Activated CD8-positive, alpha-beta memory T cell treated with anti-CD3 and anti-CD28 coated beads for 24 hours (primary cell): ENCODE measurements around the gene MAS1L.

ENCODE experiments used
- DNase-seq: peaks from one replicate; pipeline ENCODE4 v3.0.0-alpha.2; 2020

MAS1L gene

GRCh38 chr6:29510202-29510601 is 22.4 kb upstream of the MAS1L start:
- DNase-seq: no peak

- DNase-seq: no peak
Observed at GRCh38 chr6:29509711-29510110, 22.0 kb upstream of the MAS1L start.

- DNase-seq: no peak
Observed at GRCh38 chr6:29509239-29509638, 21.5 kb upstream of the MAS1L start.

GRCh38 chr6:29507319-29507718 is 19.6 kb upstream of the MAS1L start:
- no peak for DNase-seq

- DNase-seq: no peak
Observed at GRCh38 chr6:29506446-29507067, 18.8 kb upstream of the MAS1L start.

GRCh38 chr6:29505808-29506207 is 18.1 kb upstream of the MAS1L start:
- no peak for DNase-seq

- no peak for DNase-seq
Observed at GRCh38 chr6:29504961-29505360, 17.2 kb upstream of the MAS1L start.

GRCh38 chr6:29502597-29502996 is 14.8 kb upstream of the MAS1L start:
- no peak for DNase-seq

- DNase-seq: no peak
Observed at GRCh38 chr6:29502181-29502580, 14.4 kb upstream of the MAS1L start.

- no peak for DNase-seq
Observed at GRCh38 chr6:29501106-29501505, 13.3 kb upstream of the MAS1L start.

GRCh38 chr6:29500594-29500993 is 12.8 kb upstream of the MAS1L start:
- no peak for DNase-seq

- DNase-seq: no peak
Observed at GRCh38 chr6:29499704-29500103, 11.9 kb upstream of the MAS1L start.

GRCh38 chr6:29496961-29497360 is 9.2 kb upstream of the MAS1L start:
- DNase-seq: no peak

GRCh38 chr6:29495571-29495970 is 7.8 kb upstream of the MAS1L start:
- DNase-seq: no peak

- no peak for DNase-seq
Observed at GRCh38 chr6:29494131-29494530, 6.4 kb upstream of the MAS1L start.

- no peak for DNase-seq
Observed at GRCh38 chr6:29493261-29493660, 5.5 kb upstream of the MAS1L start.

- no peak for DNase-seq
Observed at GRCh38 chr6:29491574-29491973, 3.8 kb upstream of the MAS1L start.

GRCh38 chr6:29490552-29490951 is 2.8 kb upstream of the MAS1L start:
- DNase-seq: no peak

GRCh38 chr6:29490055-29490454 is 2.3 kb upstream of the MAS1L start:
- DNase-seq: no peak

- DNase-seq: no peak
Observed at GRCh38 chr6:29489286-29489685, 1.5 kb upstream of the MAS1L start.

- DNase-seq: no peak
Observed at GRCh38 chr6:29488874-29489273, 1.1 kb upstream of the MAS1L start.

- DNase-seq: no peak
Observed at GRCh38 chr6:29487131-29487530, 625 bp downstream of the MAS1L start.

GRCh38 chr6:29486577-29486976 is 1.2 kb downstream of the MAS1L start:
- DNase-seq: no peak

- DNase-seq: no peak
Observed at GRCh38 chr6:29483735-29484134, 4.0 kb downstream of the MAS1L start.

- no peak for DNase-seq
Observed at GRCh38 chr6:29483186-29483585, 4.6 kb downstream of the MAS1L start.

GRCh38 chr6:29479560-29479959 is 8.2 kb downstream of the MAS1L start:
- no peak for DNase-seq
